Measurements from ENCODE around the gene EP400.

- no peak for TF ChIP-seq ZNF571 (tag by site-specific recombination; IDR thresholded peaks at IDR 0.05)
- TF ChIP-seq ZNF18 (tag by site-specific recombination; IDR thresholded peaks at IDR 0.05) = no peak
- no peak for TF ChIP-seq CTCF (tag by site-specific recombination; IDR thresholded peaks at IDR 0.05)
- TF ChIP-seq ZFHX2 (tag by site-specific recombination; conservative IDR thresholded peaks at IDR 0.05) = no peak
- TF ChIP-seq REST (tag by site-specific recombination; IDR thresholded peaks at IDR 0.05) = no peak
- no peak for TF ChIP-seq ZNF19 (tag by site-specific recombination; IDR thresholded peaks at IDR 0.05; ENCODE audit: low read depth)
- no peak for TF ChIP-seq ZNF184 (tag by site-specific recombination; IDR thresholded peaks at IDR 0.05)
- TF ChIP-seq ZNF174 (tag by site-specific recombination; IDR thresholded peaks at IDR 0.05) = no peak
- TF ChIP-seq ZNF596 (tag by site-specific recombination; IDR thresholded peaks at IDR 0.05) = no peak
- TF ChIP-seq ZNF626 (tag by site-specific recombination; IDR thresholded peaks at IDR 0.05) = no peak
- TF ChIP-seq, protein P1, sequence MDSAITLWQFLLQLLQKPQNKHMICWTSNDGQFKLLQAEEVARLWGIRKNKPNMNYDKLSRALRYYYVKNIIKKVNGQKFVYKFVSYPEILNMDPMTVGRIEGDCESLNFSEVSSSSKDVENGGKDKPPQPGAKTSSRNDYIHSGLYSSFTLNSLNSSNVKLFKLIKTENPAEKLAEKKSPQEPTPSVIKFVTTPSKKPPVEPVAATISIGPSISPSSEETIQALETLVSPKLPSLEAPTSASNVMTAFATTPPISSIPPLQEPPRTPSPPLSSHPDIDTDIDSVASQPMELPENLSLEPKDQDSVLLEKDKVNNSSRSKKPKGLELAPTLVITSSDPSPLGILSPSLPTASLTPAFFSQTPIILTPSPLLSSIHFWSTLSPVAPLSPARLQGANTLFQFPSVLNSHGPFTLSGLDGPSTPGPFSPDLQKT (IDR thresholded peaks at IDR 0.05; ENCODE audit: borderline replicate concordance, low read depth, low read length) = no peak
- TF ChIP-seq ZNF274 (IDR thresholded peaks at IDR 0.05; ENCODE audit: low read length) = no peak
- no peak for TF ChIP-seq ZNF274 (tag by site-specific recombination; IDR thresholded peaks at IDR 0.05; ENCODE audit: borderline replicate concordance)
Measured at GRCh38 chr12:132036063-132036683, 86.4 kb downstream of the EP400 start.
